ENCODE results near the gene OTUD5. TPM values are rescaled to one million over a fixed set of nuclear protein-coding genes. Genes with fewer than 3 reads are reported as not detected.

OTUD5 gene
- total and polyA plus RNA-seq, 2 of the 13 experiments (the other 11 are each of a cell fraction or from before 2014, with no cell fraction given) = 18.4 to 42.2 TPM

DNA sequence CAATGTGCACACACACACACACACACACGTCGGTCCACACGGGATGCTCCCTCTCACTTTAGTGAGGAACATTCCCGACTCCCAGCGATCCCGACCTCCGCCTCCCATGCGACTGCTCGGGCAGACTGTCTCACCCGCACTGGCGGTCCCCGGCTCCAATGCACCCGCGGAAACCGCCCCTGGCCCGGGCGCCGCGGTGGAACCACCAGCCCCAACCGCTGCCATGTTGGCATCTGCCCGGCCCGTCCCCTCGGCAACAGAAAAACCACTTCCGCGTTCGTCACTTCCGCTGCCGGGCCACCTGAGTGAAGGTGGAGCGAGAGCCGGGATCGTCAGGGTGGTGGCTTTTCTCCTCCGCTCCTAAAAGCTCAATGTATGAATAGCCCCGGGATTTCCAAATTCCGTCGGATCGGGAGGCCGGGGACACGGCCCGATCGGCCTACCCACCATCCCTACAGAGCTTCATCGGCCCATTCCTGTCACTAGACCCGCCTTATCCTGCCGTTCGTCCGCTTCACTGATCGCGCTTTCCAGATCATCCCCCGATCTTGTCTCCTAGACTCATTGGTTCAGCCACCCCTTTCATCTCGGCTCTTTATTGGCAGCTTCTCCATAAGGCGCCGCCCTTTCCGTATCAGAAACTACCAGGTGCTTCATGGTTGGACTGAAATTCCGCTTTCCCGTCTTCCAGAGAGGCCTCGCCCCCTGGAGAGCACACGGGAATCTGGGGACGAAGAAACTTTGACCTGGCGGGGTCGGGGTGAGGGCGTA, 45.8 kb downstream of the OTUD5 start, which contains the start of gene SLC35A2 (continued):
- TF ChIP-seq RAD21 (CRISPR knock-in tag; IDR thresholded peaks at IDR 0.05) (no peak), RNF219 (CRISPR knock-in tag; IDR thresholded peaks at IDR 0.05) (no peak), PBX3 (CRISPR knock-in tag; IDR thresholded peaks at IDR 0.05; ENCODE audit: borderline replicate concordance) (no peak), MIER2 (CRISPR knock-in tag; IDR thresholded peaks at IDR 0.05) (no peak), ZEB1 (IDR thresholded peaks at IDR 0.05; ENCODE audit: insufficient replicate concordance, low read depth) (peak; percentile 77), ZNF772 (CRISPR knock-in tag; IDR thresholded peaks at IDR 0.05) (0 out of 2 replicates have a peak, but pooled peaks have one; percentile 21), JUNB (CRISPR knock-in tag; IDR thresholded peaks at IDR 0.05; ENCODE audit: borderline replicate concordance) (peak; percentile 18; the same call in 1 of the 2 replicates), SOX6 (IDR thresholded peaks at IDR 0.05) (no peak), SOX6 (CRISPR knock-in tag; IDR thresholded peaks at IDR 0.05) (no peak; the same call in 1 of the 2 replicates), ZNF343 (CRISPR knock-in tag; IDR thresholded peaks at IDR 0.05) (no peak), RBM22 (optimal IDR thresholded peaks at IDR 0.05; ENCODE audit: low read length) (no peak), NR1H2 (CRISPR knock-in tag; IDR thresholded peaks at IDR 0.05; ENCODE audit: borderline replicate concordance, low read depth) (no peak), NCOA2 (CRISPR knock-in tag; IDR thresholded peaks at IDR 0.05) (no peak), ZNF747 (CRISPR knock-in tag; IDR thresholded peaks at IDR 0.05; ENCODE audit: borderline replicate concordance) (no peak), ZNF138 (CRISPR knock-in tag; IDR thresholded peaks at IDR 0.05; ENCODE audit: low read depth) (no peak), ATF1 (CRISPR knock-in tag; IDR thresholded peaks at IDR 0.05) (peak; percentile 89), ZFP41 (CRISPR knock-in tag; IDR thresholded peaks at IDR 0.05; ENCODE audit: borderline replicate concordance) (no peak), NFYB (CRISPR knock-in tag; IDR thresholded peaks at IDR 0.05) (peak; percentile 69), KLF6 (CRISPR knock-in tag; IDR thresholded peaks at IDR 0.05) (no peak), ZNF10 (CRISPR knock-in tag; IDR thresholded peaks at IDR 0.05; ENCODE audit: borderline replicate concordance, low read depth) (no peak)
- TF ChIP-seq, protein P1, sequence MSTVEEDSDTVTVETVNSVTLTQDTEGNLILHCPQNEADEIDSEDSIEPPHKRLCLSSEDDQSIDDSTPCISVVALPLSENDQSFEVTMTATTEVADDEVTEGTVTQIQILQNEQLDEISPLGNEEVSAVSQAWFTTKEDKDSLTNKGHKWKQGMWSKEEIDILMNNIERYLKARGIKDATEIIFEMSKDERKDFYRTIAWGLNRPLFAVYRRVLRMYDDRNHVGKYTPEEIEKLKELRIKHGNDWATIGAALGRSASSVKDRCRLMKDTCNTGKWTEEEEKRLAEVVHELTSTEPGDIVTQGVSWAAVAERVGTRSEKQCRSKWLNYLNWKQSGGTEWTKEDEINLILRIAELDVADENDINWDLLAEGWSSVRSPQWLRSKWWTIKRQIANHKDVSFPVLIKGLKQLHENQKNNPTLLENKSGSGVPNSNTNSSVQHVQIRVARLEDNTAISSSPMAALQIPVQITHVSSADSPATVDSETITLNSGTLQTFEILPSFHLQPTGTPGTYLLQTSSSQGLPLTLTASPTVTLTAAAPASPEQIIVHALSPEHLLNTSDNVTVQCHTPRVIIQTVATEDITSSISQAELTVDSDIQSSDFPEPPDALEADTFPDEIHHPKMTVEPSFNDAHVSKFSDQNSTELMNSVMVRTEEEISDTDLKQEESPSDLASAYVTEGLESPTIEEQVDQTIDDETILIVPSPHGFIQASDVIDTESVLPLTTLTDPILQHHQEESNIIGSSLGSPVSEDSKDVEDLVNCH (CRISPR knock-in tag; IDR thresholded peaks at IDR 0.05) = no peak
- TF ChIP-seq, protein P2, sequence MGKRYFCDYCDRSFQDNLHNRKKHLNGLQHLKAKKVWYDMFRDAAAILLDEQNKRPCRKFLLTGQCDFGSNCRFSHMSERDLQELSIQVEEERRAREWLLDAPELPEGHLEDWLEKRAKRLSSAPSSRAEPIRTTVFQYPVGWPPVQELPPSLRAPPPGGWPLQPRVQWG (CRISPR knock-in tag; IDR thresholded peaks at IDR 0.05; ENCODE audit: borderline replicate concordance, low read depth) = no peak
